Skin epidermis (tissue), 12 donors: ENCODE measurements around the gene NHERF1.

Source experiments
- H3K27ac ChIP-seq, 21 experiments: fragments of 200-600 bp; sonication (generic) in 11 of 21; one replicate each; pipeline ENCODE4 v1.5.0; 2020; ENCODE audit warnings: mild to moderate bottlenecking in 3 of 21, inconsistent platforms in 2 of 21, moderate library complexity in 2 of 21
- H3K4me3 ChIP-seq, 7 experiments: fragments of 200-600 bp; sonication (generic) in 2 of 7; one replicate each; pipeline ENCODE4 v1.5.0; 2020; ENCODE audit warnings: inconsistent platforms in 2 of 7, mild to moderate bottlenecking in 2 of 7, moderate library complexity in 1 of 7

Gene NHERF1

GRCh38 chr17:74816905-74817620 is 68.6 kb downstream of the NHERF1 start:
- Histone ChIP-seq H3K27ac (no peak overlapping the region), H3K4me3 (no peak overlapping the region)

GRCh38 chr17:74818291-74818938 is 70.0 kb downstream of the NHERF1 start:
- H3K27ac ChIP-seq, result no peak overlapping the region
- H3K4me3 ChIP-seq, result no peak overlapping the region
